Measurements from ENCODE around the gene PEX5L.

Gene PEX5L

DNA sequence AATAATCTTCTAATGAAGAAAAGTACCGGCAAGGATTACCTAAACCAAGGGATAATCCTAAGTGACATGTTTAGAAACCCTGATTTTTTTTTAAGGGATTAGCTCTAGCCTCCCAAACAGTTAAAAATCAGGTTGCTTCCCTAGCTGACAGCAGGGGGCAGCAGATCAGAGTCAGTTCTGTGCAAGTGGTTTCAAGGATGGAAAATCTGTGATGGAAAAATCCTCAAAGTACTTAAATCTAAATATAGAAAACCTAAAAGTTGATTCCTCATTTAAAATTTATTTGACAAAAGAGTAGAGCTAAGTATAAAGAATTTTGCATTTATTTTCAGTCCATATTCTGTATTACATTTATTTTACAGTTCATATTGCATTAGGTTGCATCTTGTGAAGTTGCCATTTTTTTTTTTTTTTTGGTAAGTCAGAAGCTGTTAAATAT is 107.6 kb downstream of the PEX5L start:
- H3K9me3 Mint-ChIP-seq, result no peaks in the 10 kb centered on the region
- no peaks in the 10 kb centered on the region for H3K4me1 Mint-ChIP-seq (ENCODE audit: low read depth)
- H3K4me3 Mint-ChIP-seq, result no peak overlapping the region
- H3K27me3 Mint-ChIP-seq (ENCODE audit: low read depth), result peaks cover 11% of the 10 kb centered on the region
- no peaks in the 10 kb centered on the region for H3K36me3 Mint-ChIP-seq (ENCODE audit: low read depth)
- H3K27ac Mint-ChIP-seq, result no peak overlapping the region

DNA sequence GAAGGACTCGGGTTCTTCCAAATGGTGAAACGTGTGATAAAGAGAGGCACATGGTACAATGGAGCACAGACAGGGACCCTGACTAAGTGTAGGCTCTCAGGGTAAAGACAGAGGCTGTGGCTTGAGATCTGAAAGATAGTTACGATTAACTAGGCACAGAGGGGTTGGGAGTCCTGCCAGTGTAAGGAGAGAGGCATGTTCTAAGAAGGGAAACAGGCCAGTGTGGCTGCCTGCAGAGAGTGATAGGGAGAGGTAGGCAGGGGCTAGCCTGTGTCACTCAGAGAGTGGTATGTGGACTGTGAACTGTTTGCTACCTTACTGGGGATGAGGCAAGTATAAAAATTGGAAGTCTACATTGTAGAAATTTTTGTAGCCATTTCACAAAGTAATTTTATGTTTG is 109.5 kb downstream of the PEX5L start:
- Mint-ChIP-seq H3K27me3 (ENCODE audit: low read depth) (peaks cover 4% of the 10 kb centered on the region), H3K27ac (no peak overlapping the region), H3K36me3 (ENCODE audit: low read depth) (no peaks in the 10 kb centered on the region), H3K4me3 (no peak overlapping the region), H3K9me3 (no peaks in the 10 kb centered on the region), H3K4me1 (ENCODE audit: low read depth) (no peaks in the 10 kb centered on the region)

GRCh38 chr3:179921951-179922350 is 114.8 kb downstream of the PEX5L start:
- Mint-ChIP-seq H3K27ac (no peak overlapping the region), H3K4me1 (ENCODE audit: low read depth) (no peaks in the 10 kb centered on the region), H3K27me3 (ENCODE audit: low read depth) (peaks cover 11% of the 10 kb centered on the region), H3K4me3 (no peak overlapping the region), H3K9me3 (no peaks in the 10 kb centered on the region), H3K36me3 (ENCODE audit: low read depth) (no peaks in the 10 kb centered on the region)

GRCh38 chr3:179921500-179921899 is 115.2 kb downstream of the PEX5L start:
- no peaks in the 10 kb centered on the region for H3K4me1 Mint-ChIP-seq (ENCODE audit: low read depth)
- no peaks in the 10 kb centered on the region for H3K9me3 Mint-ChIP-seq
- H3K27ac Mint-ChIP-seq, result no peak overlapping the region
- no peak overlapping the region for H3K4me3 Mint-ChIP-seq
- H3K27me3 Mint-ChIP-seq (ENCODE audit: low read depth), result peaks cover 11% of the 10 kb centered on the region
- H3K36me3 Mint-ChIP-seq (ENCODE audit: low read depth), result no peaks in the 10 kb centered on the region

- no peaks in the 10 kb centered on the region for H3K27me3 Mint-ChIP-seq (ENCODE audit: low read depth)
- H3K27ac Mint-ChIP-seq, result no peak overlapping the region
- H3K4me1 Mint-ChIP-seq (ENCODE audit: low read depth), result no peaks in the 10 kb centered on the region
- no peak overlapping the region for H3K4me3 Mint-ChIP-seq
- H3K9me3 Mint-ChIP-seq, result no peaks in the 10 kb centered on the region
- no peaks in the 10 kb centered on the region for H3K36me3 Mint-ChIP-seq (ENCODE audit: low read depth)
These were observed 128.8 kb downstream of the PEX5L start for GRCh38 chr3:179907784-179908482.

GRCh38 chr3:179902061-179902460 is 134.7 kb downstream of the PEX5L start:
- Mint-ChIP-seq H3K4me1 (ENCODE audit: low read depth) (no peaks in the 10 kb centered on the region), H3K36me3 (ENCODE audit: low read depth) (no peaks in the 10 kb centered on the region), H3K27me3 (ENCODE audit: low read depth) (no peaks in the 10 kb centered on the region), H3K9me3 (no peaks in the 10 kb centered on the region), H3K27ac (no peak overlapping the region), H3K4me3 (no peak overlapping the region)

DNA sequence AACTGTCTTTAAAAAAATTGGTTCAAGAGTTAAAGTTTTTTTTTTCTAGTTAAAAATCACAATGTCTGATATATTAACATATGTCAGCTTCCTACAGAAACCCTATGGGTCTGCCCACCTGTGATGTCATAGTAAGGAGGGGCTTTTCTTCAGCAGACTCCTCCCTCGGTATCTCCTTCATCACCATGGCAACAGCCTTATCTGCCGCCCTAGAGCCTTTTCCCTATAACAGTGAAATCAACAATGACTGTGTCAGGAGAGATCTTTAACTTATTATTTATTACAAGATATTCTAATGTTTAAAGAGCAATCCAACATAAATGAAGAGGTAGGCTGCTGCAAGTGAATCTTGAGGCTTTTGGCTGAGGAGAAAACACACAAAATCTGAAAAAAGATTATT is 138.7 kb downstream of the PEX5L start:
- no peaks in the 10 kb centered on the region for H3K9me3 Mint-ChIP-seq

DNA sequence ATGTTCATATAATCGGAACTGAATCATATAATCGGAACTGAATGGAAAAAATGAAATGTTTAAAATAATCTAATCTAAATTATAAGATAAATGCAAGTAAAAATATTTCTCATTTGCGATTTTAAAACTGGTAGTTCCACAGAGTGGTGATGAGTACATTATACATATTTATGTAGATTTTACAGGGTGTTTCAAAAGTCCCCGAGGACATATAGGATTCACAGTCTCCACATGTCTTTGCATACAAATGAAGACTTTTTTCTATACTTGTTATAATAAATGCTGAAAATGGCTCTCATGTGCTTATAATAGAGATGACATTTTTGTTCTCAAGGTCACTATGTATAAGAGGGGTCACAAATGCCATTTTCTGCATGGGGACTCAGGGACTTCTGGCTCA is 139.5 kb downstream of the PEX5L start:
- peaks cover 14% of the 10 kb centered on the region for H3K27me3 Mint-ChIP-seq (ENCODE audit: low read depth)
- no peaks in the 10 kb centered on the region for H3K4me1 Mint-ChIP-seq (ENCODE audit: low read depth)
- no peaks in the 10 kb centered on the region for H3K9me3 Mint-ChIP-seq
- H3K36me3 Mint-ChIP-seq (ENCODE audit: low read depth), result no peaks in the 10 kb centered on the region
- no peak overlapping the region for H3K4me3 Mint-ChIP-seq
- H3K27ac Mint-ChIP-seq, result no peak overlapping the region

More for the DNA sequence above, 138.7 kb downstream of the PEX5L start:
- H3K27me3 Mint-ChIP-seq (ENCODE audit: low read depth), result peaks cover 11% of the 10 kb centered on the region
- H3K36me3 Mint-ChIP-seq (ENCODE audit: low read depth), result no peaks in the 10 kb centered on the region
- H3K4me1 Mint-ChIP-seq (ENCODE audit: low read depth), result no peaks in the 10 kb centered on the region
- H3K27ac Mint-ChIP-seq, result no peak overlapping the region
- no peak overlapping the region for H3K4me3 Mint-ChIP-seq

DNA sequence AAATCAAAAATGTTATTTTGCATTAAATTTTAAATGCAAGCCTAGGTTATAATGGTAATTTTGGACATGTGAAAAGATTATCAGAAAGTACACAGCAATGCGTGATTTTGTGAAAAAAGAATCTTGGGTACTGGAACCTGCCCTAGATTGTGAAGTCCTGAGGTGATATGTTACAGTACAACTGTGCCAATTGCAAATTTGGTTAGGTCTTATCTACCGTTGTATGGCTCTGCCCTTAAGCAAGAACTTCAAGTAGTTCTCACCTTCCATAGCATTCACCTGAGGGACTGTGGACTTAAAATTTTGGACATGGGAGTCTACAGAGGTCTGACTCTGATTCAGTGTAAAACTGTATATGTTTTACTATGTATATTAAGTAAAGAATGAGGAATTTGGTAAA is 140.2 kb downstream of the PEX5L start:
- H3K27ac Mint-ChIP-seq, result no peak overlapping the region
- no peaks in the 10 kb centered on the region for H3K4me1 Mint-ChIP-seq (ENCODE audit: low read depth)
- H3K36me3 Mint-ChIP-seq (ENCODE audit: low read depth), result no peaks in the 10 kb centered on the region
- peaks cover 17% of the 10 kb centered on the region for H3K27me3 Mint-ChIP-seq (ENCODE audit: low read depth)
- H3K4me3 Mint-ChIP-seq, result no peak overlapping the region
- H3K9me3 Mint-ChIP-seq, result no peaks in the 10 kb centered on the region

DNA sequence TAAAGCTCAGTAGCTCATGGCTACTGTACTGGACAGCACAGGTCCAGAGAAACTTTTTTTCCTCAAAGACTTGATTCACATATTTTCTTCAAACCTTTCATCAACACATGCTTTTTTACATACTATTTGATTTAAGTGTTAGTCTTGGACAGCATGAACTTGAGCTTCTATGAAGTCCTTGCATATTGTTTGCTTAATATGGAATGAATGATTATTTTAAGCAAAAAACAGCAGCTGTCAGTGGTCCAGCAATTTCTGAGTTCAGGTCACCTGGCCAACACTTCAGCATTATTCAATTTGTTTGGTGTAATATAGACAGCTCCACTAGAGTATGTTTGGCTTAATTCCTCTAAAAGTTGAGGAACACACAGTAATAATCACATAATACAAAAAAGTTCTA is 141.4 kb downstream of the PEX5L start:
- H3K36me3 Mint-ChIP-seq (ENCODE audit: low read depth), result no peaks in the 10 kb centered on the region
- no peak overlapping the region for H3K27ac Mint-ChIP-seq
- no peaks in the 10 kb centered on the region for H3K9me3 Mint-ChIP-seq
- H3K27me3 Mint-ChIP-seq (ENCODE audit: low read depth), result peaks cover 17% of the 10 kb centered on the region
- no peak overlapping the region for H3K4me3 Mint-ChIP-seq
- no peaks in the 10 kb centered on the region for H3K4me1 Mint-ChIP-seq (ENCODE audit: low read depth)

- no peak overlapping the region for H3K4me3 Mint-ChIP-seq
- no peaks in the 10 kb centered on the region for H3K4me1 Mint-ChIP-seq (ENCODE audit: low read depth)
- no peaks in the 10 kb centered on the region for H3K9me3 Mint-ChIP-seq
- H3K36me3 Mint-ChIP-seq (ENCODE audit: low read depth), result no peaks in the 10 kb centered on the region
- H3K27ac Mint-ChIP-seq, result no peak overlapping the region
- H3K27me3 Mint-ChIP-seq (ENCODE audit: low read depth), result peaks cover 5% of the 10 kb centered on the region
These were observed 149.3 kb downstream of the PEX5L start for GRCh38 chr3:179887295-179887943.

DNA sequence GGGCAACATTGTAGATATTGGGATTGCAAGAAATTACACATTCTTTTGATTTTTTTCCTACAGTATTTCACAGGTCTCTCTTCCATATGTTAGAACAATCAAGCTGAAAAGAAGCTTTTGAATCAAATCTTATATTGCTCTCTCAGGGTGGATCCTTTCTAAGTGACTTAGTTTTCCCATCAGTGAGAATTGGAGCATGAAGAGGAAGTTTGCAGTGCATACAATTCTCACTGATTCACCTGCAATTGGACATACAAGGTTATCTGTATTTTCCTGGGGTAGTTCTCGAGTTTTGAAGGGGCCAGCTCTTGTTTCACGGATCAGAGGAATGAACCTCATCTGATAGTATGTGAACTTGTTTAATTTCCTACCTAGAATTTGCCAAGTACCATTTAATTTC is 150.8 kb downstream of the PEX5L start:
- no peaks in the 10 kb centered on the region for H3K4me1 Mint-ChIP-seq (ENCODE audit: low read depth)
- no peak overlapping the region for H3K27ac Mint-ChIP-seq
- H3K4me3 Mint-ChIP-seq, result no peak overlapping the region
- no peaks in the 10 kb centered on the region for H3K27me3 Mint-ChIP-seq (ENCODE audit: low read depth)
- no peaks in the 10 kb centered on the region for H3K36me3 Mint-ChIP-seq (ENCODE audit: low read depth)
- H3K9me3 Mint-ChIP-seq, result no peaks in the 10 kb centered on the region

DNA sequence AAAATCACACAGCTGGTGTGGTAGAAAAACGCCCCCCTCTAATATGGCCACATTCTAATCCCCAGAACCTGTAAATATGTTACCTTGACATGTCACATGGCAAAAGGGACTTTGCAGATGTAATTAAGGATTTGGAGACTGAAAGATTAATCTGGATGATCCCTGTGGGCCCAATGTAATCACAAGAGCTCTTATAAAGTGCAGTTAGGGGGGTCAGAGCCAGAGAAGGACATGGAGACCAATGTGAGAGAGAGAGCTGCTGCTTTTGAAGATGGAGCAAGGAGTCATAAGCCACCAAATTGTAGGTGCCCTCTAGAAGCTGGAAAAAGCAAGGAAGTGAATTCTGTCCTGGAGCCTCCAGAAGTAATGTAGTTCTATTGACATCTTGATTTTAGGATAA is 152.6 kb downstream of the PEX5L start:
- H3K4me1 Mint-ChIP-seq (ENCODE audit: low read depth), result no peaks in the 10 kb centered on the region
- H3K9me3 Mint-ChIP-seq, result no peaks in the 10 kb centered on the region
- H3K27me3 Mint-ChIP-seq (ENCODE audit: low read depth), result peaks cover 6% of the 10 kb centered on the region
- no peak overlapping the region for H3K27ac Mint-ChIP-seq
- H3K36me3 Mint-ChIP-seq (ENCODE audit: low read depth), result no peaks in the 10 kb centered on the region
- H3K4me3 Mint-ChIP-seq, result no peak overlapping the region

GRCh38 chr3:179882292-179882691 is 154.4 kb downstream of the PEX5L start:
- Mint-ChIP-seq H3K4me3 (no peak overlapping the region), H3K4me1 (ENCODE audit: low read depth) (no peaks in the 10 kb centered on the region), H3K9me3 (no peaks in the 10 kb centered on the region), H3K27me3 (ENCODE audit: low read depth) (peaks cover 12% of the 10 kb centered on the region), H3K36me3 (ENCODE audit: low read depth) (no peaks in the 10 kb centered on the region), H3K27ac (no peak overlapping the region)

- Mint-ChIP-seq H3K27me3 (ENCODE audit: low read depth) (peaks cover 12% of the 10 kb centered on the region), H3K4me1 (ENCODE audit: low read depth) (no peaks in the 10 kb centered on the region), H3K4me3 (no peak overlapping the region), H3K9me3 (no peaks in the 10 kb centered on the region), H3K36me3 (ENCODE audit: low read depth) (no peaks in the 10 kb centered on the region), H3K27ac (no peak overlapping the region)
These were observed 154.9 kb downstream of the PEX5L start for GRCh38 chr3:179881791-179882190.

Data from T-helper 1 cell treated with Interleukin-12 subunit alpha and Interleukin-12 subunit beta and Interleukin-4 antibody, amounts not matched to agents 30 μg/mL and 1 μg/mL, for 36 hours (primary cell).